Heart right ventricle (tissue), 16 donors: ENCODE measurements around the gene MT1M. TPM values are rescaled to one million over a fixed set of nuclear protein-coding genes. Genes with fewer than 3 reads are reported as not detected.
A peak's percentile ranks its signal among the peaks of the same experiment; 100 is the strongest.
"Not testable (repeated sequence)": the region's sequence is repeated elsewhere in the genome, so short reads cannot be mapped to it uniquely, and the experiment has no call there.

Experiments used
- ATAC-seq, 8 donors: fragments of 200-7000 bp; cut with Tn5 transposase; one replicate each; pipeline ENCODE4 v1.9.1; 2020; ENCODE audit warnings: mild to moderate bottlenecking in 8 of 8, moderate library complexity in 8 of 8, moderate number of reproducible peaks in 1 of 8
- DNase-seq, 2 donors: peaks; one replicate each; pipeline ENCODE4 v3.0.0-alpha.2; 2020
- H3K27ac ChIP-seq, 10 donors: fragments of 200-600 bp; sonication (generic) in 2 of 10; one replicate each; pipeline versions ENCODE4 v1.5.0 to v1.8.0; 2020 to 2022; ENCODE audit warnings: mild to moderate bottlenecking in 3 of 10
- H3K27me3 ChIP-seq, 7 donors: fragments of 200-600 bp; one replicate each; pipeline ENCODE4 v1.8.0; 2021 to 2022; ENCODE audit warnings: mild to moderate bottlenecking in 2 of 7
- H3K36me3 ChIP-seq, 9 donors: fragments of 200-600 bp; sonication (generic) in 1 of 9; one replicate each; pipeline versions ENCODE4 v1.5.0 to v1.8.0; 2020 to 2022; ENCODE audit warnings: mild to moderate bottlenecking in 2 of 9
- H3K4me1 ChIP-seq, 9 donors: fragments of 200-600 bp; sonication (generic) in 1 of 9; one replicate each; pipeline versions ENCODE4 v1.5.0 to v1.8.0; 2020 to 2022; ENCODE audit warnings: mild to moderate bottlenecking in 4 of 9
- H3K4me3 ChIP-seq, 10 donors: fragments of 200-600 bp; sonication (generic) in 2 of 10; one replicate each; pipeline versions ENCODE4 v1.5.0 to v1.8.0; 2020 to 2022; ENCODE audit warnings: mild to moderate bottlenecking in 7 of 10, moderate library complexity in 2 of 10
- H3K9me3 ChIP-seq, 11 donors: fragments of 200-600 bp in 10 of 11; sonication (generic) in 2 of 11; one replicate each; pipeline versions ENCODE4 v1.5.0 to v1.8.0; 2013 to 2022; ENCODE audit warnings: mild to moderate bottlenecking in 2 of 11, control low read depth in 1 of 11, moderate library complexity in 1 of 11
- WGBS, 2 donors: extraction: QIAGEN DNeasy Blood & Tissue Kit; methylation state at CpG; one replicate each; pipeline ENCODE4 v1.1.7; 2013; ENCODE audit warnings: inconsistent platforms in 1 of 2; 5-methylcytosine and 5-hydroxymethylcytosine counted together
- intact Hi-C, 10 donors: fragments of 100-400 bp; cut with DNase I; formaldehyde crosslinking; loops; one replicate each; pipeline versions ENCODE4 v1.11.1 to v1.14.2; 2022
- polyA plus RNA-seq, 2 donors: library from polyadenylated mRNA; stranded (reverse); fragments of 200-250 nt; gene quantifications; one replicate each; pipeline ENCODE4 v1.2.3, GENCODE V29; 2013
- total RNA-seq, 10 donors: library from RNA; stranded (reverse); fragmentation: NEBNext Ultra II Directional in 3 of 10; extraction: Animal tissue kit (Norgen Biotek cat#: 25700) in 3 of 10; gene quantifications; one replicate each; pipeline versions ENCODE4 v1.2.1 to v1.2.4, GENCODE V29; 2021 to 2023
- TF ChIP-seq, protein P1 (sequence below), 9 donors: fragments of 200-600 bp; sonication (generic) in 2 of 9; IDR thresholded peaks; one replicate each; pipeline versions ENCODE4 v1.5.0 to v1.8.0; 2021 to 2022; ENCODE audit warnings: antibody characterized with exemption in 9 of 9, mild to moderate bottlenecking in 5 of 9, moderate library complexity in 1 of 9
- donor health status: Arrhythmogenic right ventricular cardiomyopathy.
- donor health status: ischemic (EF 13 %, LVEDD 7.1; RV severe dilation, severe dysfunction).
- donor health status: healthy with polysubstance abuse.
- donor health status: DM: no; HTN: yes; CAD: no.
- donor health status: DM: no; HTN: no; CAD: no.
- donor health status: ischemic (EF 25% LVEDD 6.9; RV normal size, moderate dysfunction).
- donor health status: ischemic (EF 25% LVEDD 5.7; RV mildly dilated, moderate dysfunction).
- donor health status: healthy.
- donor health status: DM: yes; HTN: yes; CAD: no.
- donor health status: Ischemic cardiomyopathy.
- donor health status: ischemic (EF 35%, LVEDD 5.7; RV mildly dilated, moderate dysfunction).
- donor health status: nonischemic (EF 11% LVEDD 7.7; RV severe dilation, severe dysfunction).
- donor health status: DM: yes; HTN: yes; CAD: no.
- donor health status: PGD.
- donor health status: ischemic (EF 29% LVEDD 5.4; RV normal size, mild dysfunction).
- donor health status: nonischemic (EF 23%, LVEDD 6.1; RV moderate dilation, normal function).

MT1M gene
- total and polyA plus RNA-seq, 12 donors, result 0.75 to 25.4 (median 2.9) TPM

DNA sequence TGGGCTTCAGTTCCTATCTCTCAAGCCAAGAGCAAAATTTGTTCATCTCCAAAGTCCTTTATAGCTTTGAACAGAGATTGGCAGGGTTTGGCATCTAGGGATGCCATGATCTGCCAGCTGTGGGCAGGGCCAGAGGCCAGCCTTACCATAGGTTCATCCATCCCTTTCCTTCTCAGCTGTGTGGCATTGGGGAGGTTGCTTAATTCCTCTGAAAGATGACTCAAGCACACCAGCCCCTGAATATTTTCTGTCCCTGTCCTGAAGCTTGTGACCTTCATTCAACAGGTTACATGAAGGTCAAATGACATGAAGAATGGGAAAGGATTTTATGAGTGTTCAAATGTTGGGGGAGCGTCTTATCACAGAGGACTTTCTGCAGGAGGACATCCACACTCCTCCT is 32.0 kb downstream of the MT1M start:
- intact Hi-C loops, result loop anchor here in 1 of 10 donors (5.0 kb wide), 1 partner anchor 413 kb away; no protein-coding TSS in a partner anchor
- no peak for ATAC-seq
- Histone ChIP-seq H3K36me3 (no peaks in the 10 kb centered on the region), H3K27me3 (peaks cover 8 to 95% (median 82%) of the 10 kb centered on the region in 7 donors), H3K27ac (no peak overlapping the region), H3K9me3 (no peaks in the 10 kb centered on the region), H3K4me3 (no peak overlapping the region), H3K4me1 (peaks cover 0 to 25% (median 16%) of the 10 kb centered on the region in 9 donors)
- WGBS, 2 donors, result 94 to 95% methylated on average over 1 of the region's 1 CpG
- no peak for DNase-seq
- TF ChIP-seq, protein P1, sequence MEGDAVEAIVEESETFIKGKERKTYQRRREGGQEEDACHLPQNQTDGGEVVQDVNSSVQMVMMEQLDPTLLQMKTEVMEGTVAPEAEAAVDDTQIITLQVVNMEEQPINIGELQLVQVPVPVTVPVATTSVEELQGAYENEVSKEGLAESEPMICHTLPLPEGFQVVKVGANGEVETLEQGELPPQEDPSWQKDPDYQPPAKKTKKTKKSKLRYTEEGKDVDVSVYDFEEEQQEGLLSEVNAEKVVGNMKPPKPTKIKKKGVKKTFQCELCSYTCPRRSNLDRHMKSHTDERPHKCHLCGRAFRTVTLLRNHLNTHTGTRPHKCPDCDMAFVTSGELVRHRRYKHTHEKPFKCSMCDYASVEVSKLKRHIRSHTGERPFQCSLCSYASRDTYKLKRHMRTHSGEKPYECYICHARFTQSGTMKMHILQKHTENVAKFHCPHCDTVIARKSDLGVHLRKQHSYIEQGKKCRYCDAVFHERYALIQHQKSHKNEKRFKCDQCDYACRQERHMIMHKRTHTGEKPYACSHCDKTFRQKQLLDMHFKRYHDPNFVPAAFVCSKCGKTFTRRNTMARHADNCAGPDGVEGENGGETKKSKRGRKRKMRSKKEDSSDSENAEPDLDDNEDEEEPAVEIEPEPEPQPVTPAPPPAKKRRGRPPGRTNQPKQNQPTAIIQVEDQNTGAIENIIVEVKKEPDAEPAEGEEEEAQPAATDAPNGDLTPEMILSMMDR (IDR thresholded peaks at IDR 0.05), result no peak

- ATAC-seq, result not testable (repeated sequence)
Measured at GRCh38 chr16:56665286-56666261, 33.1 kb downstream of the MT1M start.

GRCh38 chr16:56667581-56668571 is 35.4 kb downstream of the MT1M start, which contains the start of gene MT1G:
MT1G (minus strand) TSS chr16:56668065; CDS start chr16:56667993, 72 bp downstream.
- peak; percentile 37 to 64 for DNase-seq
- WGBS, 2 donors, result 9 to 11% methylated on average over 45 to 46 of the region's 46 CpGs
- Histone ChIP-seq H3K4me1 (peaks cover 0 to 27% (median 20%) of the 10 kb centered on the region in 9 donors), H3K27me3 (peaks cover 13 to 100% (median 88%) of the 10 kb centered on the region in 7 donors), H3K9me3 (no peaks in the 10 kb centered on the region), H3K27ac (no peak within 1 kb of the TSS), H3K4me3 (peak within 1 kb of the TSS in 8 of 10 donors; percentile 4 to 27 (median 18)), H3K36me3 (no peaks in the 10 kb centered on the region)
- intact Hi-C loops, result no loop called here
- TF ChIP-seq, protein P1 (IDR thresholded peaks at IDR 0.05), result no peak
- peak; percentile 64 to 92 (median 86) for ATAC-seq

More at GRCh38 chr16:56665286-56666261, 33.1 kb downstream of the MT1M start:
- intact Hi-C loops, DNase-seq, H3K36me3 ChIP-seq, H3K27ac ChIP-seq, H3K9me3 ChIP-seq, H3K4me3 ChIP-seq: not testable (repeated sequence)
- WGBS, 2 donors, result 73 to 75% methylated on average over 8 of the region's 8 CpGs
- Histone ChIP-seq H3K4me1 (peaks cover 0 to 31% (median 21%) of the 10 kb centered on the region in 9 donors), H3K27me3 (peaks cover 14 to 98% (median 90%) of the 10 kb centered on the region in 7 donors)

GRCh38 chr16:56669005-56669839 is 36.8 kb downstream of the MT1M start, which contains the start of gene MT1H:
MT1H (plus strand) TSS chr16:56669814; CDS start chr16:56669885, 71 bp downstream.
- TF ChIP-seq, protein P1 (IDR thresholded peaks at IDR 0.05), result no peak

More at GRCh38 chr16:56669005-56669839, 36.8 kb downstream of the MT1M start, which contains the start of gene MT1H:
- WGBS, 2 donors, result 9 to 13% methylated on average over 37 to 38 of the region's 38 CpGs
- Histone ChIP-seq H3K36me3 (no peaks in the 10 kb centered on the region), H3K9me3 (no peaks in the 10 kb centered on the region), H3K4me1 (peaks cover 0 to 23% (median 16%) of the 10 kb centered on the region in 9 donors), H3K4me3 (peak within 1 kb of the TSS in 1 of 10 donors; percentile 12), H3K27me3 (peaks cover 6 to 99% (median 78%) of the 10 kb centered on the region in 7 donors), H3K27ac (no peak within 1 kb of the TSS)
- no peak for DNase-seq
- ATAC-seq, result peak in 1 of 8 donors; percentile 35
- intact Hi-C loops, result no loop called here
